ENCODE data around the gene PRDM16. TPM values are rescaled to one million over a fixed set of nuclear protein-coding genes. Genes with fewer than 3 reads are reported as not detected.

PRDM16 gene
- total RNA-seq, 1 experiment from 2014 or later = 6.1 TPM

DNA sequence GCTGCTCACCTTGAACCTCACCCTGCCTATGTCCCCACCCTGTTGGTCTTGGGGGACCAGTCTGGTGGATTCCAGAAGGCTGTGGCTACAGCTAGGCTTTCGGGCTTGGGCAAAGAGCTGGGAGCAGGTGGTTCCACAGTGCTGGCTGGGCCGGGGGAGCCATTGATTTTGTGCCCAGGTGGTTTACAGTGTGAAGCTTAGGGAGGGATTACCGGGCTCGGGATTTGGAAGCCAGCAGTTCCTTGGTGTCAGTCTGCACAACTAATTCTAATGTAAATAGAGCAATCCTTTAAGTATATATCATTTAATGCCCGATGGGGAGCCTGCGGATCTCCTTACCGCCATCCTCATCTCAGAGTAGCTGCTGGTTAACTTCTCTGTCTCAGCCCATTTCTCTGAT is 38.2 kb downstream of the PRDM16 start (continued):
- TF ChIP-seq ZNF274 (IDR thresholded peaks at IDR 0.05; ENCODE audit: low read depth, low read length) = no peak
- TF ChIP-seq FOSL1 (IDR thresholded peaks at IDR 0.05; ENCODE audit: low read depth) = no peak

DNA sequence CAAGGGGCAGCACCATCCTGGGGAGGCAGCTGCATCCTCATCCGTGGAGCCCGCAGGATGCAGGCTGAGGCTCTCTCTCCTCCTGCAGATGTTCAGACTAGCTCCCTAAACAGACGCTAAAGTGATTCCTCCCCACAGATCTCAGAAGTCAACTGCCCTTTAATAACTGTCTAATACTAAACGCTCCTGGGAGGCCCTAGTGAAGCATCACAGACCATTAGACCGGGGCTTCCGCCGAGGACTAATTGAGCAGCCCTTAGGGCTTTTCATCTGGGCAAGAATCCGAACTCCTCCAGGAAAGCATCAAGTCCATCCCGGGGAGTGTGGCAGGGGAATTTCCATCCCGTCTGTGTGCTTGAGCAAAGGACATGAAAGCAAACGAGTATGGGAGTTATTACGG is 40.4 kb downstream of the PRDM16 start:
- Histone ChIP-seq H3K36me3 (ENCODE audit: control insufficient read depth in 1 of 2, insufficient read depth in 2 of 2, low read length in 2 of 2) (no peaks in the 10 kb centered on the region), H3K27ac (ENCODE audit: low read depth, low read length) (no peak overlapping the region), H3K79me2 (ENCODE audit: insufficient read depth, low read length) (no peaks in the 10 kb centered on the region), H3K4me3 (replicated peaks in 1 of 2; ENCODE audit: low read depth in 1 of 2, low read length in 2 of 2) (no peak overlapping the region), H3K9ac (ENCODE audit: low read length) (no peak overlapping the region), H3K9me3 (ENCODE audit: control insufficient read depth in 1 of 2, insufficient read depth in 1 of 2, low read depth in 1 of 2, low read length in 2 of 2) (no peaks in the 10 kb centered on the region), H3K4me1 (ENCODE audit: control insufficient read depth in 1 of 2, insufficient read depth in 2 of 2, low read length in 2 of 2) (no peaks in the 10 kb centered on the region), H3K9me2 (ENCODE audit: insufficient read depth) (no peaks in the 10 kb centered on the region), H2AFZ (ENCODE audit: low read depth, low read length, poor library complexity, severe bottlenecking) (no peak overlapping the region), H3K27me3 (ENCODE audit: insufficient read depth, low read length) (no peaks in the 10 kb centered on the region), H4K20me1 (ENCODE audit: insufficient read depth) (no peaks in the 10 kb centered on the region), H3K4me2 (ENCODE audit: low read length) (no peak overlapping the region)
- TF ChIP-seq MAX (IDR thresholded peaks at IDR 0.05) (no peak), YY1 (IDR thresholded peaks at IDR 0.05; ENCODE audit: extremely low read depth, insufficient replicate concordance, low read depth, low read length) (no peak), CTCF (IDR thresholded peaks at IDR 0.05 in 2 of 3, conservative IDR thresholded peaks at IDR 0.05 in 1 of 3; ENCODE audit: borderline replicate concordance in 1 of 3, insufficient read depth in 1 of 3, low read depth in 2 of 3, low read length in 2 of 3) (no peak)
- ATAC-seq = no peak
- CTCF ChIA-PET = no interaction called here
- intact Hi-C loops (cut with micrococcal nuclease) = no loop called here
- RAD21 ChIA-PET (ENCODE audit: low non-redundant PET in 1 of 2, low total read pairs in 2 of 2, uncharacterized antibody in 2 of 2, unreplicated experiment in 2 of 2) = no interaction called here
- POLR2A ChIA-PET = no interaction called here
- no TSS peak for BruUV-seq (replicated peaks)
- DNase-seq (ENCODE audit: low read depth, low spot score) = no peak
